Stimulated activated naive CD8-positive, alpha-beta T cell treated with anti-CD3 and anti-CD28 coated beads, Interleukin-15, Interleukin-2, amounts not matched to agents 100 ng/mL and 50 ng/mL, for 24 hours (primary cell): ENCODE measurements around the gene FAM98C.
A peak's percentile ranks its signal among the peaks of the same experiment; 100 is the strongest.
"Not testable (repeated sequence)": the region's sequence is repeated elsewhere in the genome, so short reads cannot be mapped to it uniquely, and the experiment has no call there.

Source experiments
- H3K27ac Mint-ChIP-seq: one replicate; pipeline ENCODE4 v1.8.0; 2021; ENCODE audit warnings: mild to moderate bottlenecking, mixed read lengths
- H3K27me3 Mint-ChIP-seq: one replicate; pipeline ENCODE4 v1.8.0; 2021; ENCODE audit warnings: mixed read lengths
- H3K36me3 Mint-ChIP-seq: one replicate; pipeline ENCODE4 v1.8.0; 2021; ENCODE audit warnings: low read depth, mixed read lengths
- H3K4me1 Mint-ChIP-seq: one replicate; pipeline ENCODE4 v1.8.0; 2021; ENCODE audit warnings: low read depth, mixed read lengths
- H3K4me3 Mint-ChIP-seq: one replicate; pipeline ENCODE4 v1.8.0; 2021; ENCODE audit warnings: mild to moderate bottlenecking, mixed read lengths
- H3K9me3 Mint-ChIP-seq: one replicate; pipeline ENCODE4 v1.8.0; 2021; ENCODE audit warnings: mixed read lengths

FAM98C gene

DNA sequence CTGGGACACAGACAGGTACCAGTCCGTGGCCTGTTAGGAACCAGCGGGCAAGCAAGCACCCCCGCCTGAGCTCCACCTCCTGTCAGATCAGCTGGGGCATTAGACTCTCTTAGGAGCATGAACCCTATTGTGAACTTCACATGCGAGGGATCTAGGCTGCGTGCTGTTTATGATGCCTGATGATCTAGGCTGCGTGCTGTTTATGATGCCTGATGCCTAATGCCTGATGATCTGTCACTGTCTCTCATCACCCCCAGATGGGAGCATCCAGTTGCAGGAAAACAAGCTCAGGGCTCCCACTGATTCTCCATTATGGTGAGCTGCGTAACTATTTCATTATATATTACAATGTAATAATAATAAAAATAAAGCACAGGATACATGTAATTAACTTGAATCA lies 19.5 kb downstream of the FAM98C start:
- Mint-ChIP-seq H3K36me3 (no peaks in the 10 kb centered on the region), H3K9me3 (no peaks in the 10 kb centered on the region), H3K4me1 (peaks cover 33% of the 10 kb centered on the region), H3K27ac (no peak overlapping the region), H3K27me3 (no peaks in the 10 kb centered on the region), H3K4me3 (no peak overlapping the region)

DNA sequence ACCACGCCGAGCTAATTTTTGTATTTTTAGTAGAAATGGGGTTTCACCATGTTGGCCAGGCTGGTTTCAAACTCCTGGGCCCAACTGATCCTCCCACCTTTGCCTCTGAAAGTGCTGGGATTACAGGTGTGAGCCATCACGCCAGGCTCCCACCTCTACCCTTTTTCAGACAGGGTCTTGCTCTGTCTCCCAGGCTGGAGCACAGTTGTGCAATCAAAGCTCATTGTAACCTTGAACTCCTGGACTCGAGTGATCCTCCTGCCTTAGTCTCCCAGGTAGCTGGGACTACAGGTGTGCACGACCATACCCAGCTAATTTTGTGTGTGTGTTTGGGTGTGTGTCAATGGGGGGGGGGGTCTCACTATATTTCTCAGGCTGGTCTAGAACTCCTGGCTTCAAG lies 21.4 kb downstream of the FAM98C start:
- no peak overlapping the region for H3K4me3 Mint-ChIP-seq
- no peaks in the 10 kb centered on the region for H3K27me3 Mint-ChIP-seq
- H3K27ac Mint-ChIP-seq = no peak overlapping the region
- no peaks in the 10 kb centered on the region for H3K9me3 Mint-ChIP-seq
- H3K4me1 Mint-ChIP-seq = peaks cover 33% of the 10 kb centered on the region
- H3K36me3 Mint-ChIP-seq = no peaks in the 10 kb centered on the region

DNA sequence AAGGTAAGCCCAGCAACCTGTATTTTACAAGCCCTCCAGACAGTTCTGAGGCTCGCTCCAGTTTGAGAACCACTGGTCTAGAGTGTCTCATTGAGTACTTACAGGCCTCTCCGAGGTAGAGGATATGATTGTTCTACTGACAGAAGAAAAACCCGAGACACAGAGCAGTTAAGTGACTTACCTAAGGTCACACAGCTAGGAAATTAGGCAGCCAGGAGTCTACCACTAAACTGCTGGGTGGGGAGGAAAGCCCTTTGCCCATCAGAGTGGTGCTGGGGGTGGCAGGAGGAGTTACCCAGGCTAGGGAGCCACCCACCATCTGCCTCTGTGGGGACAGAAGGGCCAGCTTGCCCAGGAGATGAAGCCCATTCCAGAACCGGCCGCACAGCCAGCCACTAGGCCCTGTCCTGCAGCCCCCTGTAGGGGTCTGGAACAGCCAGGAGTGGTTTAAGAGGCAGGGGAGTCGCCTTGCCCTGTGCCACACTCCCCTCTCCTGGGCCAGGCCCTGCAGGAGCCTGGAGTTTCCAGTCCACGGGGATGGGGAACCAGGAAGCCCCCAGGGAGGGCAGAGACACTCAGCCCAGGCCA lies 22.4 kb downstream of the FAM98C start:
- no peak overlapping the region for H3K4me3 Mint-ChIP-seq
- H3K27ac Mint-ChIP-seq = peak overlapping the region; percentile 14
- peaks cover 39% of the 10 kb centered on the region for H3K4me1 Mint-ChIP-seq

DNA sequence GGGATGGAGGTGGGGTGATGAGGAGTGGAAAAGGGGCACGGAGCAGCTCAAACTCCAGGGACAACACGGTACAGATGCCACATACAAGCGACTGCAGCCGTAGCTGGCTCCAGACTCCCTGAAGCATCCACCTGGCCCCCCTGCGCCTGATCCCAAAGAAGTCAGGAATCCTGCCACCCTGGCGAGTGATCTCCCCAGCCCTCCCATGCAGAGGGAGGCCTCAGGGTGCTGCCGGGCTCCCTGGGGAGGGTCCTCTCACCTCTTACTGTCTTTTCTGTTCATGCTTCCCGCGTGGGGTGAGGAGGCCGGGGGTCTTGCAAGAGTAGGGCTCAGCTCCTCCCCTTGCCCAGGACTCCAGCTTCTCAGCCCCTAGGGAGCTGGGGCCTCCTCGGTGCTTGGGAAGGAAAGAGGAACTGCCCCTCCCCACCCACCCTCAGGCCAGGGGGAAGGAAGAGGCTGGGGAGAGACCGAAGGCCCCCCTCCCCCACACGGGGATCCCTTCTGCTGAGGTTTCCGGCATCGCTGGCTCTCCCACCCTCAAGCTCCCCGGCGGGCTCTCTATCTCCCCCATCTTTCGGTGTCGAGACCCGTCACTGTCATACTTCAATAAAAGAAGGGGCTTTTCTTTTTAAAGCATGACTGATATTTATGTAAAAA lies 23.0 kb downstream of the FAM98C start, which contains the start of gene RASGRP4:
Gene RASGRP4 (minus strand): TSS at position 410 of the 657 bp plus-strand sequence. CDS start 128 bp downstream, at position 282.
- H3K27me3 Mint-ChIP-seq = no peaks in the 10 kb centered on the region
- no peaks in the 10 kb centered on the region for H3K9me3 Mint-ChIP-seq
- H3K4me3 Mint-ChIP-seq = peak within 1 kb of the TSS; percentile 50
- peaks cover 39% of the 10 kb centered on the region for H3K4me1 Mint-ChIP-seq
- H3K36me3 Mint-ChIP-seq = no peaks in the 10 kb centered on the region
- peak within 1 kb of the TSS; percentile 79 for H3K27ac Mint-ChIP-seq

More for the DNA sequence above, 22.4 kb downstream of the FAM98C start:
- Mint-ChIP-seq H3K27me3 (no peaks in the 10 kb centered on the region), H3K9me3 (no peaks in the 10 kb centered on the region), H3K36me3 (no peaks in the 10 kb centered on the region)

DNA sequence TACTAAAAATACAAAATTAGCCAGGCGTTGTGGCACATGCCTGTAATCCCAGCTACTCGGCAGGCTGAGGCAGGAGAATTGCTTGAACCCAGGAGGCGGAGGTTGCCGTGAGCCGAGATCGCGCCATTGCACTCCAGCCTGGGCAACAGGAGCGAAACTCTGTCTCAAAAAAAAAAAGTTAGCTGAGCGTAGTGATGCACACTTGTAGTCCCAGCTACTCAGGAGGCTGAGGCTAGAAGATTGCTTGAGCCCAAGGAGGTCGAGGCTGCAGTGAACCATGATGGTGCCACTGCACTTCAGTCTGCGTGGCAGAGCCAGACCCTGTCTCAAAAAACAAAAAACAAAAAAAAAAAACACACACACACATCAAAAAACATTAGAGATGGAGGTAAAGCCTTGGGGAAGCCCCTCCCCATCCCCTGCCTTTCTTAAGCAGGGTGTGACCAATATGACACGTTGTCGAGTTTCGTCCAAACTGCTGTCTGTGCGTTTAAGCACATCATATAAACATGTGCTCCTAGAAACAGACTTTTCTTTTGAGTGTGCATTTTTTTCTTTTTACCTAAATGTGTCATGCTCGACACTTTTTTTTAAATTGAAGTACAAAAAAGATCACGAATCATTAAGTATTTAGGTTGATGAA lies 24.3 kb downstream of the FAM98C start:
- H3K27me3 Mint-ChIP-seq, H3K9me3 Mint-ChIP-seq, H3K36me3 Mint-ChIP-seq: not testable (repeated sequence)
- Mint-ChIP-seq H3K27ac (peak overlapping the region; percentile 69), H3K4me1 (peaks cover 39% of the 10 kb centered on the region), H3K4me3 (peak overlapping the region; percentile 6)

DNA sequence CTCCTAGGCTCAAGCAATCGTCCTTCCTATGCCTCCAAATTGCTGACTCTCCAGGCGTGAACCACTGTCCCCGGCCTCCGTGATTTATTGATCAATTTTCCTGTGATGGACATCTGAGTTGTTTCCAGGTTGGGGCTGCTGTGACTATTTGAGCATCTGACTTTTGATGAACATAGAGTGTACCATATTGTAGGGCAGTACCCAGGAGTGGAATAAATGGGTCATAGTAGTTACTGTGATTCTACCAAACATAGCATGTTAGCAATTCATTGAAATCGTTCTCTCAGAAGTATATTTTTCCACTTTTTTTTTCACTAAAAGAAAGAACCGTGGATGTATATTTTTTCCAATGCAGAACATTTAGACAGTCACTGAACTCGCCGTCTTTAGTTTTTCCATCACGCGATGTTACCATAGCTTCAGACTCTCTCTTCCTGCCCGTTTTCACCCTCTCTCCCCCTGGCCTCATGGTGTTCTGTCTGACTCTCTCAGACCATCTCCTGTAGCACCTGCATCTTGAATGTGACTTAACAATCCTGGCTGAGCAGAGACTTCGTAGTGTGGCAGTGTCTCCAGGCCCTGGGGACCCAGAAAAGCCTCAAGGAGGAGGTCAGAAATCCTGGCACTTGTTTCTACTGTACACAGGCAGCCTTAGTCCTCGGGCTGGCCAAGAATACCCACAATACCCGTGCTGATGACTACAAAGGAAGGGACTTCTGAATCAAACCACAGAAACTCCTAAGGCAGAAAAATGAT lies 26.3 kb downstream of the FAM98C start:
- Mint-ChIP-seq H3K27ac (peak overlapping the region; percentile 97), H3K36me3 (no peaks in the 10 kb centered on the region), H3K4me3 (peak overlapping the region; percentile 56), H3K27me3 (peaks cover 8% of the 10 kb centered on the region), H3K4me1 (peaks cover 48% of the 10 kb centered on the region), H3K9me3 (no peaks in the 10 kb centered on the region)

DNA sequence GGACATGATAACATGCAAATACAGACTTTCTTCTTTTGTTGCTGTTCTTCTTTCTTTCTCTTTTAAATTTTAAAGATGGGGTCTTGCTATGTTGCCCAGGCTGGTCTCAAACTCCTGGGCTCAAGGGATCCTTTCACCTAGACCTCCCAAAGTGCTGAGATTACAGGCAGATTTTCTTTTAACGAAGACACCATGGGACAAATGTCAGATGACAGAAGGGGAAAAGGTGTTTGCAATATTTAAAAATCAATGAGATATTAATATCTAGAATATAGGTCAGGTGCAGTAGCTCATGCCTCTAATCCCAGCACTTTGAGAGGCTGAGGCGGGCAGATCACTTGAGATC lies 26.9 kb downstream of the FAM98C start:
- Mint-ChIP-seq H3K27ac (peak overlapping the region; percentile 97), H3K27me3 (peaks cover 11% of the 10 kb centered on the region), H3K4me1 (peaks cover 51% of the 10 kb centered on the region), H3K36me3 (no peaks in the 10 kb centered on the region), H3K9me3 (no peaks in the 10 kb centered on the region), H3K4me3 (peak overlapping the region; percentile 56)

DNA sequence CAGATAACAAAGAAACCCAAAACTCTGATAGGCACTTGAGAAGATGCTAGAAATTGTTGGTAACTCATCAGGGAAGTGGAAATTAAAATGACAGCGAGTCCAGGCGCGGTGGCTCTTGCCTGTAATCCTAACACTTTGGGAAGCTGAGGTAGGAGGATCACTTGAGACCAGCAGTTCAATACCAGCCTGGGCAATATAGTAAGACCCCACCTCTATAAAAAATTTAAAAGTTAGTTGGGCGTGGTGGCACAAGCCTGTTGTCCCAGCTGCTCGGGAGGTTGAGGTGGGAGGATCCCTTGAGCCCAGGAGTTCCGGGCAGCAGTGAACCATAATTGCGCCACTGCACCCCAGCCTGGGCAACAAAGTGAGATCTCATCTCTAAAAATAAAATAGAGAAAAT lies 28.0 kb downstream of the FAM98C start:
- H3K4me1 Mint-ChIP-seq = peaks cover 47% of the 10 kb centered on the region
- no peaks in the 10 kb centered on the region for H3K9me3 Mint-ChIP-seq
- H3K27ac Mint-ChIP-seq = no peak overlapping the region
- no peak overlapping the region for H3K4me3 Mint-ChIP-seq
- H3K36me3 Mint-ChIP-seq = no peaks in the 10 kb centered on the region
- peaks cover 16% of the 10 kb centered on the region for H3K27me3 Mint-ChIP-seq

DNA sequence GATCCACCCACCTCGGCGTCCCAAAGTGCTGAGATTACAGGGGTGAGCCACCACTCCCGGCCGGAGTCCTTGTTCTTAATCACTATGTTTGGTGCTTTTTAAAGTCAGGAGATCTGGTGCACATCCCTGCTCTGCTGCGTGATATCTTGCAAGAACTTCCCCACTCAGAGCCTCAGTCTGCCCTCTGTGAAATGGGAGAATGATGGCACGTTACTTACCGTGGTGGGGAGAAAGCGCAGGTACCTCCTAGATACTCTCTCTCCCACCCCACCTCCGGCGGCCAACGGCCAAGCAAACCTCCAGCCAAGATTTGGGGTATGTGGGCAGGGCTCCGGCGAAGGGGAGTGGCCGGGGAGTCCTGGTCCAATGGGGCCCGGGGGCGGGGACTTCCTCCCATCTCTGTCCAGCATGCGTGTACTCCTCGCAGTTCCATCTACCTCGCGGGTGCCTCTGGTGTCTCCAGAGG lies 30.4 kb downstream of the FAM98C start, which contains the start of gene RYR1:
Gene RYR1 (plus strand): TSS at position 424 of the 466 bp plus-strand sequence. CDS start 139 bp downstream, outside the sequence.
- no peaks in the 10 kb centered on the region for H3K36me3 Mint-ChIP-seq
- H3K27me3 Mint-ChIP-seq = peaks cover 21% of the 10 kb centered on the region
- H3K4me3 Mint-ChIP-seq = peak within 1 kb of the TSS; percentile 26
- H3K9me3 Mint-ChIP-seq = no peaks in the 10 kb centered on the region
- peaks cover 28% of the 10 kb centered on the region for H3K4me1 Mint-ChIP-seq
- no peak within 1 kb of the TSS for H3K27ac Mint-ChIP-seq

DNA sequence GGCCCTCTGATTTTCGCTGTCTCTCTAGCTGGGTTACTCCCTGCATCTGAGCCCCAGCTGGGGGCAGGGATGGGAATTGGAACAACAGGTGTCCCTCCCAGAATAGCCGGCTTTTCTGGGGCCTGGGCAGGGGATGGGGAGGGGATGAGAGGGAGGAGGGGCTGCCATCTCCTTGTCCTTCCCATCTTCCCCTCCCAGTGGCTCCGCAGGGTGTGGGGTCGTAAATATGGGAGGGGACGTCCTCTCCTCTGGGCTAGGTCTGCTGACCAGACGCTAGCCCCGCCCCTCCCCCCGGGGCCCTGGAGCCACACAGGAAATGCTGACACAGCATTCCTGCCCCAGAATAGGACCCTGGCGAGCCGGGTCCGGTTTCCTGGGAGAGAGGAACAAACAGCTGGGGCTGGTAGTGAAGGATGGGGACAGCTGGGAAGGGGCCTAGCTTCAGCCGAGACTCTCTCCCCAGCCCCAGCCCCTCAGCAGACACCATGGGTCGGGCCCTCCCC lies 31.7 kb downstream of the FAM98C start:
- Mint-ChIP-seq H3K27me3 (peaks cover 21% of the 10 kb centered on the region), H3K4me3 (peak overlapping the region; percentile 11), H3K36me3 (no peaks in the 10 kb centered on the region), H3K9me3 (no peaks in the 10 kb centered on the region), H3K4me1 (peaks cover 15% of the 10 kb centered on the region), H3K27ac (no peak overlapping the region)

DNA sequence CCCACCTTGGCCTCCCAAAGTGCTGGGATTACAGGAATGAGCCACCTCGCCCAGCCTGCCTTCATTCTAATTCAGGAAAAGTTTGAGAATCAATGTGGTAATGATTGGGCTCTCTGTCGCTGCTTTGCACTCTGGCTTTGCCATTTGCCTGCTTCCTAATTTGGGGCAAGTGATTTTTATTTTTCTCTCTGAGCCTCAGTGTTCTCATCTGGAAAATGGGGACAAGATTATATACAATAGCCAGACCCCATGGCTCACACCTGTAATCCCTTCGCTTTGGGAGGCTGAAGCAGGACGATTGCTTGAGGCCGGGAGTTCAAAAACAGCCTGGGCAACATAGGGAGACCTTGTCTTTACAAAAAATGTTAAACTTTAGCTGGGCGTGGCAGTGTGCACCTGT lies 34.4 kb downstream of the FAM98C start:
- Mint-ChIP-seq H3K36me3 (no peaks in the 10 kb centered on the region), H3K4me1 (peaks cover 12% of the 10 kb centered on the region), H3K27me3 (peaks cover 18% of the 10 kb centered on the region), H3K9me3 (no peaks in the 10 kb centered on the region), H3K27ac (no peak overlapping the region), H3K4me3 (no peak overlapping the region)

DNA sequence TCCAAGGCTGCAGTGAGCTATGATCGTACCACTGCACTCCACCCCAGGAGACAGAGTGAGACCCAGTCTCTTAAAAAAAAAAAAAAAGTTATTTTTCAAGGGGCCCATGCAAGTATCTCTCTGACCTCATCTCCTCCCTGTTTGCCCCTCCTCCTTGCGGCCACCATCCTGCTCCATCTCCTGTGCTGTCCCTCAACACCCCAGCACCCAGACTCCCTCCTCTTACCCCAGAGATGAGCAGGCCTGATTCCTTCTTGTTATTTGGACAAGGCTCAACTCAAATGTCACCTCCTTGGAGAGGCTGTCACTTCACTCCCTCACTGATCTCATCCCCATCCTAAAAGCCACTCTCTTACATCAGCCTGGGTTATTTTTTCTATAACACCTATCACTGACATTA lies 35.0 kb downstream of the FAM98C start:
- Mint-ChIP-seq H3K4me3 (no peak overlapping the region), H3K36me3 (no peaks in the 10 kb centered on the region), H3K27ac (no peak overlapping the region), H3K9me3 (no peaks in the 10 kb centered on the region), H3K4me1 (peaks cover 12% of the 10 kb centered on the region), H3K27me3 (peaks cover 18% of the 10 kb centered on the region)

DNA sequence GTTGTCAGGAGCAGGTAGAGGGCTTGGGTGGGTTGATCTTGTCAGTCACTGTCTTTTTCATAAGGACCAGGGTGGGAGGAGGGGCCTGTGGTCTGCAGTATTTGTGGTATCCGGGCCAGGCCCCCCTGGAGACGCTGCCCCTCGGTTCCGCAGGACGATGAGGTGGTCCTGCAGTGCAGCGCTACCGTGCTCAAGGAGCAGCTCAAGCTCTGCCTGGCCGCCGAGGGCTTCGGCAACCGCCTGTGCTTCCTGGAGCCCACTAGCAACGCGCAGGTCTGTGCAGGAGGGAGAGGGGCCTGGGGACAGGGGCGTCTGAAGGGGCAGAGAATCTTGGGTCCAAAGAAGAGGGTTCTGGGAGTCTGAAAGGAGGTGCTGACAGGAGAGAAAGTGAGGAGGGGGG lies 37.7 kb downstream of the FAM98C start:
- no peaks in the 10 kb centered on the region for H3K36me3 Mint-ChIP-seq
- H3K27ac Mint-ChIP-seq = no peak overlapping the region
- peaks cover 4% of the 10 kb centered on the region for H3K27me3 Mint-ChIP-seq
- H3K4me1 Mint-ChIP-seq = no peaks in the 10 kb centered on the region
- H3K4me3 Mint-ChIP-seq = no peak overlapping the region
- H3K9me3 Mint-ChIP-seq = no peaks in the 10 kb centered on the region

DNA sequence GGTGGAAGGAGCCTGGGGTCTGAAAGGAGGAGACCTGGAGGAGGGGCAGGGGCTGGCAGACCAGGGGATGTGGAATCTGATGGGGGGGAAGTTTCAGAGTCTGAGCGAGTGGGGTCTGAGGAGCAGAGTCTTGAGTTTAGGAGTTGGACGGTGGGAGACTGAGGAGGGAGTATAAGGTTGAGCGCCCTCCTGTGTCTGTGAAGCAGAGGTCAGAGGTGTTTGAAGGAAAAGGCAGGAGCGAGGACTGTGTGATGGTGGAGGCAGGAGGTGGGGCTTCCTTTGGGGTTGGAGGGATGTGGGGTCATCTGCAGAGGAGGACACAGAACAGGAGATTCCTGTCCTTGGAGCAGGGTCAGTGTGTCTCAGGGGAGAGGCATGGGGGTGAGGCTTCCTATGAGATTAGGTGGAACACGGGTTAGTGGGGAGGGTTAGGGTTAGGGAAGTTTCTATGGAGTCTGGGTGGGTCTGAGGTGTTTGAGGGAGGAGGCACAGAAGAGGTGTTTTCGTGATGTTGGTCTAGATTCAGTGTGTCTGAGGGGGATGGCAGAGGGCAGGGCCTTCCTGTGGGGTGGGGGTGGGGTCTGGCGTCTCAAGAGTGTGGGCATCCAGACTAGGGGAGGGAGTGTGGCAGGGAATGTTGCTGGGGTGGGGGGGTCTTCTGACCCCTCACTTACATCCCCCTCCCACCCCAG lies 38.9 kb downstream of the FAM98C start:
- Mint-ChIP-seq H3K27ac (no peak overlapping the region), H3K4me1 (no peaks in the 10 kb centered on the region), H3K36me3 (no peaks in the 10 kb centered on the region), H3K27me3 (peaks cover 4% of the 10 kb centered on the region), H3K4me3 (no peak overlapping the region), H3K9me3 (no peaks in the 10 kb centered on the region)
